ENCODE measurements around the gene PCBD1.
A peak's percentile ranks its signal among the peaks of the same experiment; 100 is the strongest.

The PCBD1 gene

DNA sequence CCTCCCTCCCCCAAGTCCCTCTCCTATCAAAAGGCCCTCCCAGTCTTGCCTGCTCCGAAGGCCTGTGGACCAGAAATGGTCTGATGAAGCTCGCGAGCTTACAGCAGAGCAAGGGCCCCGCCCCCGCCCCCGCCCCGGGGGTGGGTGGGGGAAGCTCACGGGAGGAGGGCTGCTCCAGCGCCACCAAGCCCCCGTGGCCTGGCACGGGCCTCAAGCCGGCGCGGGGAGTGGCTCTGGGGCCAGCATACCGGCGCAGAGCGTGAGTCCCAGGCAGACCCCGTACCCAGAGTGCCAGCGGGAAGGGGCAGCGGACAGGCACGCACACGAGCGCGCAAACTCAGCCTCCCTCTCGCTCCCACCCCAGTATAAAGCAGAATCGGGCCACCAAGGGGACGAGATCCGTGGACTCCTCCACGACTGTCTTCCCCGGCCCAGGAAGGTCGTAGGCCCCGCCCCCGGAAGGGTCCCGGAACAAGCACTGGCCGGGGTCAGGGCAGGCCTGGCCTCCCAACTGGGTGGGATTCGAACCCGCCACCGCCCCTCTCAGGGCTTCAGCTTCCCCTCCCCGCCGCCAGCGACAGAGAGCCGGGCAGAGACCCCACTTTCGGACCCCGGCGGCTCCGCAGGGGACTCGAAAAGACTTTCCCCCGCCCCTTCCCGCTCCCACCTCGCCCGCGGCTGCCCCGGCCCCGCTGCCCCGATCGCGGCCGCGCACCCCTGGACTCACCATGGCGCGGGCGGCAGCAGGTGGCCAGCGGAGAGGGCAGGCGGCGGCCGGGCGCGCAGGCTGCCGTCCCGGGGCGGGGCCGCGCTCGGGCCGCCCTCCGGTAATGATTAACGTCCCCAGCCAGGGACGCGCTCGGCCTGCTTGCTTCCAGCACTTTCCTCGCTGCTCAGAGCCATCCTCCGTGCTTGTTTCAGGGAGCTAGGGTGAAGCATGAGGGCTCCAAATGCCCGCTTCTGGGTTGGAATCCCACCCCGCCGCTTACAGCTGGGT lies at the start of gene PCBD1:
PCBD1 (minus strand) TSS at position 762 of the 997 bp plus-strand sequence; CDS start at position 730, 32 bp downstream.
- peak within 1 kb of the TSS; percentile 70 for H3K4me3 ChIP-seq (ENCODE audit: low read depth, low read length)
- no peak for TF ChIP-seq CTCF (IDR thresholded peaks at IDR 0.05; ENCODE audit: low read depth, low read length)

- no peak for TF ChIP-seq CTCF (IDR thresholded peaks at IDR 0.05; ENCODE audit: low read depth, low read length)
Observed at GRCh38 chr10:70937661-70938060, 49.3 kb upstream of the PCBD1 start.

GRCh38 chr10:70936111-70936510 lies 47.7 kb upstream of the PCBD1 start:
- TF ChIP-seq CTCF (IDR thresholded peaks at IDR 0.05; ENCODE audit: low read depth, low read length) = no peak
- no peak overlapping the region for H3K4me3 ChIP-seq (ENCODE audit: low read depth, low read length)

More at GRCh38 chr10:70937661-70938060, 49.3 kb upstream of the PCBD1 start:
- H3K4me3 ChIP-seq (ENCODE audit: low read depth, low read length) = no peak overlapping the region

GRCh38 chr10:70935631-70936030 lies 47.3 kb upstream of the PCBD1 start:
- TF ChIP-seq CTCF (IDR thresholded peaks at IDR 0.05; ENCODE audit: low read depth, low read length) = no peak
- H3K4me3 ChIP-seq (ENCODE audit: low read depth, low read length) = no peak overlapping the region

- H3K4me3 ChIP-seq (ENCODE audit: low read depth, low read length) = no peak overlapping the region
- no peak for TF ChIP-seq CTCF (IDR thresholded peaks at IDR 0.05; ENCODE audit: low read depth, low read length)
Observed at GRCh38 chr10:70935125-70935625, 46.8 kb upstream of the PCBD1 start.

DNA sequence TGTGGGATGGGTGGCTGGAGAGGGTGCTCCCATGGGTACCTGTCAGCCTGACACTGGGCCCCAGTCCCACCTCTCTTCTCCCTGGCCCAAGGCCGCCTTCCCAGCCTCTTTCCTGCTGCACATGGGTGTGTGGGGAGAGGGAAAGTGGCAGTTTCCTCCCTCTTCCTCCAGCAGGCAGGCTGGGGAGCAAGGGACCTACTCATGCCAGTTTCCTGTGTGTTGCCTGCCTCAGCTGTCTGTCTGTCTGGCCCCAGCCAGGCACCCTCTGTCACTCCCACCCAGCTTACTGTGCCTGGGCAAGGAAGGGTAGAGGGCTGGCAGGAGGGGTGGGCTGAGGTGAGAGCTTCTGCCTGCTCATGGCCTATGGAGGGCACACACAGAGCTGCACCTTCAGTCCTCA lies 46.3 kb upstream of the PCBD1 start:
- no peak for TF ChIP-seq CTCF (IDR thresholded peaks at IDR 0.05; ENCODE audit: low read depth, low read length)
- H3K4me3 ChIP-seq (ENCODE audit: low read depth, low read length) = no peak overlapping the region
